HFF-Myc (cell line): ENCODE results near the gene MEGF11.
A peak's percentile ranks its signal among the peaks of the same experiment; 100 is the strongest.

Experiments used
- DNase-seq: peaks from one replicate; pipeline ENCODE4 v3.0.0-alpha.2; 2011; ENCODE audit warnings: low read depth; ENCODE audit errors: extremely low read depth
- H3K4me3 ChIP-seq: replicated peaks from 2 replicates; pipeline ENCODE4 v1.5.1; 2011; ENCODE audit warnings: low read depth, mild to moderate bottlenecking, control low read depth, low read length
- CTCF ChIP-seq: IDR thresholded peaks from 2 replicates; pipeline ENCODE4 v1.5.1; 2012; ENCODE audit warnings: mild to moderate bottlenecking, low read depth, low read length, control low read depth; ENCODE audit errors: missing control alignments

MEGF11 gene

GRCh38 chr15:66253418-66254088 is at the start of gene MEGF11:
MEGF11 (minus strand) TSS chr15:66253750; CDS start chr15:66128403, 125,347 bp downstream.
- H3K4me3 ChIP-seq = peak within 1 kb of the TSS; percentile 35
- no peak for DNase-seq

GRCh38 chr15:66302489-66303278 is 49.1 kb upstream of the MEGF11 start:
- no peak overlapping the region for H3K4me3 ChIP-seq
- no peak for DNase-seq
- TF ChIP-seq CTCF = no peak

More at GRCh38 chr15:66253418-66254088, at the start of gene MEGF11:
- TF ChIP-seq CTCF = no peak

- DNase-seq = no peak
- no peak for TF ChIP-seq CTCF
- H3K4me3 ChIP-seq = no peak overlapping the region
These were observed 45.3 kb upstream of the MEGF11 start for GRCh38 chr15:66298803-66299251.

- DNase-seq = no peak
- TF ChIP-seq CTCF = no peak
- H3K4me3 ChIP-seq = no peak overlapping the region
These were observed 42.6 kb upstream of the MEGF11 start for GRCh38 chr15:66296186-66296585.

- peak overlapping the region; percentile 53 for H3K4me3 ChIP-seq
- DNase-seq = no peak
- no peak for TF ChIP-seq CTCF
These were observed 41.3 kb upstream of the MEGF11 start for GRCh38 chr15:66294932-66295235.

- no peak for TF ChIP-seq CTCF
- H3K4me3 ChIP-seq = peak overlapping the region; percentile 53
- DNase-seq = peak; percentile 75
These were observed 40.8 kb upstream of the MEGF11 start for GRCh38 chr15:66294157-66294931.
